GM12874 (cell line): Measurements from ENCODE around the gene RHOT1.

Experiments
- CTCF ChIP-seq: IDR thresholded peaks from 2 replicates; pipeline ENCODE4 v1.5.1; 2011; ENCODE audit warnings: low read depth, mild to moderate bottlenecking, control low read depth, low read length, moderate library complexity; ENCODE audit not compliant: insufficient read depth

RHOT1 gene

GRCh38 chr17:32226886-32227285, 84.6 kb downstream of the RHOT1 start:
- TF ChIP-seq CTCF, result no peak

GRCh38 chr17:32227910-32228309, 85.6 kb downstream of the RHOT1 start:
- no peak for TF ChIP-seq CTCF

GRCh38 chr17:32235588-32235987, 93.3 kb downstream of the RHOT1 start:
- TF ChIP-seq CTCF, result no peak

GRCh38 chr17:32239456-32239855, 97.2 kb downstream of the RHOT1 start:
- no peak for TF ChIP-seq CTCF

GRCh38 chr17:32240750-32241149, 98.4 kb downstream of the RHOT1 start:
- TF ChIP-seq CTCF, result no peak

GRCh38 chr17:32241640-32242039, 99.3 kb downstream of the RHOT1 start:
- no peak for TF ChIP-seq CTCF

GRCh38 chr17:32249475-32249874, 107.2 kb downstream of the RHOT1 start:
- no peak for TF ChIP-seq CTCF
